ENCODE data around the gene ZNF480. TPM values are rescaled to one million over a fixed set of nuclear protein-coding genes. Genes with fewer than 3 reads are reported as not detected.
"Not testable (repeated sequence)": the region's sequence is repeated elsewhere in the genome, so short reads cannot be mapped to it uniquely, and the experiment has no call there.

Gene ZNF480
- polyA plus RNA-seq, 4 donors: 4.0 to 13.1 (median 6.0) TPM

- 83 to 98% (median 88%) methylated on average over 5 of the region's 5 CpGs for WGBS, 3 donors
- Histone ChIP-seq H3K4me3 (ENCODE audit: low read depth in 1 of 3, low read length in 3 of 3) (no peak overlapping the region), H3K36me3 (ENCODE audit: control insufficient read depth in 3 of 3, insufficient read depth in 2 of 3, low read depth in 1 of 3, low read length in 3 of 3) (peaks cover 0 to 33% (median 2%) of the 10 kb centered on the region in 3 donors), H3K4me1 (ENCODE audit: control insufficient read depth in 3 of 3, insufficient read depth in 2 of 3, low read depth in 1 of 3, low read length in 2 of 3) (peaks cover 0 to 2% (median 0%) of the 10 kb centered on the region in 3 donors), H3K27ac (ENCODE audit: low read depth in 1 of 3, low read length in 2 of 3) (no peak overlapping the region), H3K27me3 (ENCODE audit: control insufficient read depth in 3 of 3, insufficient read depth in 3 of 3, low read length in 3 of 3) (no peaks in the 10 kb centered on the region), H3K9me3 (ENCODE audit: control insufficient read depth in 2 of 2, insufficient read depth in 1 of 2, low read depth in 1 of 2, low read length in 1 of 2) (peaks cover 0 to 54% of the 10 kb centered on the region in 2 donors)
- DNase-seq (no peak), FAIRE-seq (no peak)
Measured at GRCh38 chr19:52274191-52274590, 22.8 kb upstream of the ZNF480 start.

GRCh38 chr19:52275988-52276387 is 21.0 kb upstream of the ZNF480 start:
- H3K36me3 ChIP-seq (ENCODE audit: control insufficient read depth in 3 of 3, insufficient read depth in 2 of 3, low read depth in 1 of 3, low read length in 3 of 3): peaks cover 0 to 34% (median 2%) of the 10 kb centered on the region in 3 donors
- DNase-seq (no peak), FAIRE-seq (no peak)
- H3K27me3 ChIP-seq (ENCODE audit: control insufficient read depth in 3 of 3, insufficient read depth in 3 of 3, low read length in 3 of 3): no peaks in the 10 kb centered on the region
- peaks cover 0 to 65% of the 10 kb centered on the region in 2 donors for H3K9me3 ChIP-seq (ENCODE audit: control insufficient read depth in 2 of 2, insufficient read depth in 1 of 2, low read depth in 1 of 2, low read length in 1 of 2)
- 90 to 97% (median 93%) methylated on average over 5 of the region's 5 CpGs for WGBS, 3 donors
- H3K27ac ChIP-seq (ENCODE audit: low read depth in 1 of 3, low read length in 2 of 3): no peak overlapping the region
- H3K4me3 ChIP-seq (ENCODE audit: low read depth in 1 of 3, low read length in 3 of 3): no peak overlapping the region
- H3K4me1 ChIP-seq (ENCODE audit: control insufficient read depth in 3 of 3, insufficient read depth in 2 of 3, low read depth in 1 of 3, low read length in 2 of 3): no peaks in the 10 kb centered on the region

DNA sequence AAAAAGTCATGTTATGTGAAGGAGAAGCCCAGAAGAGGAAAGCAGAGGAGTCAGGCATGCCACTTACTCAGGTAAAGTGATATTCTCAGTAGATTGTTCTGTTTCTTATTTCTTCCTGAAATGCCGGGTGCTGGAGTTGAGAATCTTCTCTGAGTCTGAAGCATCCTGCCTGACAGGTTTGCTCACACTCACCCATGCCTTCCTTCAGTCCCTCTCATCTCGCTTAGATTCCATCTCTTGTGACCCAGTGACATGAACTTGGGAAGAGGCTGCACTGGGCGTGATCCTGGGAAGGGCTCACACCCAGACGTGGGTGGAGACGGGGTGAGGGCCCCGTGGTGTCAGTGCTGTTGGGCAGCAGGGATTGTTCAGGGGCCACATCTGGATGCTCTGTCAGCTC is 19.5 kb upstream of the ZNF480 start:
- Histone ChIP-seq H3K36me3 (ENCODE audit: control insufficient read depth in 3 of 3, insufficient read depth in 2 of 3, low read depth in 1 of 3, low read length in 3 of 3) (peaks cover 0 to 36% (median 5%) of the 10 kb centered on the region in 3 donors), H3K27ac (ENCODE audit: low read depth in 1 of 3, low read length in 2 of 3) (no peak overlapping the region), H3K27me3 (ENCODE audit: control insufficient read depth in 3 of 3, insufficient read depth in 3 of 3, low read length in 3 of 3) (no peaks in the 10 kb centered on the region), H3K9me3 (ENCODE audit: control insufficient read depth in 2 of 2, insufficient read depth in 1 of 2, low read depth in 1 of 2, low read length in 1 of 2) (peaks cover 0 to 71% of the 10 kb centered on the region in 2 donors), H3K4me1 (ENCODE audit: control insufficient read depth in 3 of 3, insufficient read depth in 2 of 3, low read depth in 1 of 3, low read length in 2 of 3) (no peaks in the 10 kb centered on the region), H3K4me3 (ENCODE audit: low read depth in 1 of 3, low read length in 3 of 3) (no peak overlapping the region)
- 92 to 95% (median 93%) methylated on average over 6 of the region's 6 CpGs for WGBS, 3 donors
- DNase-seq (no peak), FAIRE-seq (no peak)

- no peak overlapping the region for H3K4me3 ChIP-seq (ENCODE audit: low read depth in 1 of 3, low read length in 3 of 3)
- peaks cover 18 to 58% (median 57%) of the 10 kb centered on the region in 3 donors for H3K36me3 ChIP-seq (ENCODE audit: control insufficient read depth in 3 of 3, insufficient read depth in 2 of 3, low read depth in 1 of 3, low read length in 3 of 3)
- FAIRE-seq (no peak), DNase-seq (no peak)
- 90 to 98% (median 95%) methylated on average over 6 of the region's 6 CpGs for WGBS, 3 donors
- H3K9me3 ChIP-seq (ENCODE audit: control insufficient read depth in 2 of 2, insufficient read depth in 1 of 2, low read depth in 1 of 2, low read length in 1 of 2): peaks cover 0 to 53% of the 10 kb centered on the region in 2 donors
- no peaks in the 10 kb centered on the region for H3K27me3 ChIP-seq (ENCODE audit: control insufficient read depth in 3 of 3, insufficient read depth in 3 of 3, low read length in 3 of 3)
- no peaks in the 10 kb centered on the region for H3K4me1 ChIP-seq (ENCODE audit: control insufficient read depth in 3 of 3, insufficient read depth in 2 of 3, low read depth in 1 of 3, low read length in 2 of 3)
- no peak overlapping the region for H3K27ac ChIP-seq (ENCODE audit: low read depth in 1 of 3, low read length in 2 of 3)
Measured at GRCh38 chr19:52286256-52286655, 10.7 kb upstream of the ZNF480 start.

DNA sequence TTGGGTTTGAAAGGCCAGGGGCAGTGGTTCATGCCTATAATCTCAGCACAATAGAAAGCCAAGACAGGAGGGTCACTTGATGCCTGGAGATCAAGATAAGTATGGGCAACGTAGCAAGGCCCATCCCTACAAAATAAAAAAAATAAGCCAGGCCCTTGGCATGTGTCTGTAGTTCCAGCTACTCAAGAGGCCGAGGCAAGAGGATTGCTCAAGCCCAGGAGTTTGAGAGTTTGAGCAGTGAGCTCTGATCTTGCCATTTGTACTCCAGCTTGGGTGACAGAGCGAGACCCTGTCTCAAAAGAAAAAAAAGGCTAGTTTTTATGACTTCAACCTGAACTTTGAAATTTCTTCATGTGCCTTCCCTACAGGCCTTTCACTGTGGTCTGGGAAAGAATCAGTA is 5.2 kb upstream of the ZNF480 start:
- Histone ChIP-seq H3K27ac (ENCODE audit: low read depth in 1 of 3, low read length in 2 of 3) (no peak overlapping the region), H3K4me1 (ENCODE audit: control insufficient read depth in 3 of 3, insufficient read depth in 2 of 3, low read depth in 1 of 3, low read length in 2 of 3) (no peaks in the 10 kb centered on the region), H3K9me3 (ENCODE audit: control insufficient read depth in 2 of 2, insufficient read depth in 1 of 2, low read depth in 1 of 2, low read length in 1 of 2) (peaks cover 0 to 45% of the 10 kb centered on the region in 2 donors), H3K36me3 (ENCODE audit: control insufficient read depth in 3 of 3, insufficient read depth in 2 of 3, low read depth in 1 of 3, low read length in 3 of 3) (peaks cover 0 to 25% (median 23%) of the 10 kb centered on the region in 3 donors), H3K4me3 (ENCODE audit: low read depth in 1 of 3, low read length in 3 of 3) (no peak overlapping the region), H3K27me3 (ENCODE audit: control insufficient read depth in 3 of 3, insufficient read depth in 3 of 3, low read length in 3 of 3) (no peaks in the 10 kb centered on the region)
- 89 to 93% (median 92%) methylated on average over 3 of the region's 3 CpGs for WGBS, 3 donors
- DNase-seq: no peak
- FAIRE-seq: no peak

DNA sequence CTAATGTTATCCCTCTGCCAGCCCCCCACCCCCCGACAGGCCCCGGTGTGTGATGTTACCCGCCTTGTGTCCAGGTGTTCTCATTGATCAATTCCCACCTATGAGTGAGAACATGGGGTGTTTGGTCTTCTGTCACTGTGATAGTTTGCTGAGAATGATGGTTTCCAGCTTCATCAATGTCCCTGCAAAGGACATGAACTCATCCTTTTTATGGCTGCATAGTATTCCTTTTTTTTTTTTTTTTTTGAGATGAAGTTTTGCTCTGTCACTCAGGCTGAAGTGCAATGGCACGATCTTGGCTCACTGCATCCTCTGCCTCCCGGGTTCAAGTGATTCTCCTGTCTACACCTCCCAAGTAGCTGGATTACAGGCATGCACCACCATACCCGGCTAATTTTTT is 4.0 kb upstream of the ZNF480 start:
- H3K27ac ChIP-seq (ENCODE audit: low read depth in 1 of 3, low read length in 2 of 3); DNase-seq; FAIRE-seq; H3K4me1 ChIP-seq (ENCODE audit: control insufficient read depth in 3 of 3, insufficient read depth in 2 of 3, low read depth in 1 of 3, low read length in 2 of 3); H3K4me3 ChIP-seq (ENCODE audit: low read depth in 1 of 3, low read length in 3 of 3); H3K27me3 ChIP-seq (ENCODE audit: control insufficient read depth in 3 of 3, insufficient read depth in 3 of 3, low read length in 3 of 3): not testable (repeated sequence)
- 98 to 99% (median 98%) methylated on average over 6 of the region's 6 CpGs for WGBS, 3 donors
- Histone ChIP-seq H3K36me3 (ENCODE audit: control insufficient read depth in 3 of 3, insufficient read depth in 2 of 3, low read depth in 1 of 3, low read length in 3 of 3) (peaks cover 0 to 23% (median 21%) of the 10 kb centered on the region in 3 donors), H3K9me3 (ENCODE audit: control insufficient read depth in 2 of 2, insufficient read depth in 1 of 2, low read depth in 1 of 2, low read length in 1 of 2) (peaks cover 0 to 41% of the 10 kb centered on the region in 2 donors)

DNA sequence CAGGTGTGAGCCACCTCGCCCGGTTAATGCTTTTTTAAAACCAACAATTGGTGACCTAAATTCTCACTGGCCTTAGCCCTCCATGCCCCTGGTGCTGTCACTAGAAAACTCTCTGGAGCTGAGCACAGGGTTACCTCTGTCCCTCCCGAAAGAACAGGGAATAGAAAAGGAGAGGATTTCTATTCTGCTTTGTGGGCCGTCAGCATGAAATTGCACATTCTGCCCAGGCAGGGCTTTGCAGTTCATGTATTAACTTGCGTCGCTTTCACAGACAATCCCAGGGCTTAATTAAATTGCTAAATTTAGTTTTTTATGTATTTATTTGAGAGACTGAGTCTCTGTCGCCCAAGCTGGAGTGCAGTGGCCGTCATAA is 583 bp upstream of the ZNF480 start:
- no peak for FAIRE-seq
- 9 to 24% (median 10%) methylated on average over 8 of the region's 8 CpGs for WGBS, 3 donors
- H3K9me3 ChIP-seq (ENCODE audit: control insufficient read depth in 2 of 2, insufficient read depth in 1 of 2, low read depth in 1 of 2, low read length in 1 of 2): peaks cover 0 to 45% of the 10 kb centered on the region in 2 donors
- peaks cover 0 to 2% (median 0%) of the 10 kb centered on the region in 3 donors for H3K4me1 ChIP-seq (ENCODE audit: control insufficient read depth in 3 of 3, insufficient read depth in 2 of 3, low read depth in 1 of 3, low read length in 2 of 3)
- peak overlapping the region; percentile 43 to 78 (median 78) for H3K4me3 ChIP-seq (ENCODE audit: low read depth in 1 of 3, low read length in 3 of 3)
- H3K36me3 ChIP-seq (ENCODE audit: control insufficient read depth in 3 of 3, insufficient read depth in 2 of 3, low read depth in 1 of 3, low read length in 3 of 3): peaks cover 6 to 22% (median 13%) of the 10 kb centered on the region in 3 donors
- H3K27me3 ChIP-seq (ENCODE audit: control insufficient read depth in 3 of 3, insufficient read depth in 3 of 3, low read length in 3 of 3): no peaks in the 10 kb centered on the region
- peak overlapping the region; percentile 66 to 74 (median 73) for H3K27ac ChIP-seq (ENCODE audit: low read depth in 1 of 3, low read length in 2 of 3)
- DNase-seq: no peak

DNA sequence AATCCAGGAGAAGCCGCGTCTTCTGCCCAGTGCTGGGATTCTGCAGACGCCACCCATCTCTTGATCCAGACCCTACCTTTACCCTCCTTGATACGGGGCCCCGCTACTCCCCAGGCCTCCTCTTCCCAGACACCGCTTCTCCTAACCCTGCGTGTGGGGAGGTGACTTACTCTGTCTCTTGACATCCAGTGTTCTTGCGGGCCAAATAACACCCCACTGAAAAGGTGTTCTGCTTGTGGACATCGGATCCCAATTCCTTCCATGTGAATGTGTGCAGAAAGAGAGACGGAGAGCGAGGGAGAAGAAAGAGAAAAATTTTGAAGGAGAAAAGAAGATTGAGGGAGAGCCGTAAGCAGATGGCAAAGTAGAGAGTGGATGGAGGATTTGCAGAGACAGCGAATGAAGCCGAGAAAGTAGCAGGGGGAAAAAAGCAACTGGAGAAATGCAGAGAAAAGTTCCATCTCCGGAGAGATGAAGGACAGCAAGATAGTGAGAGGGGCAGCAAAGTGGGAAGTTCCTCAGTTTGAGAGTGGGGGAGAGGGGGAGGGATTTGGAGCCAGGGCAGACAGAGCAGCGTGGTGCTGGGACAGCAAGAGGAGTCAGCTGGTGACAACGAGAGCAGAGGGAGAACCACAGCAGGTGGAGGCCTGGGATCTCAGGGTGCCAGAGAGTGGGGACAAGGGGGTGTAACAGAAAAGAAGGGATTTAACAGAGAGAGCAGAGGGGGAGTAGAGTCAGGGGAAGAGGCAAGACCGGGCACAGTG is 814 bp downstream of the ZNF480 start:
- WGBS, 3 donors: 17 to 37% (median 37%) methylated on average over 18 of the region's 18 CpGs

More for the DNA sequence above, 814 bp downstream of the ZNF480 start:
- peaks cover 0 to 2% (median 0%) of the 10 kb centered on the region in 3 donors for H3K4me1 ChIP-seq (ENCODE audit: control insufficient read depth in 3 of 3, insufficient read depth in 2 of 3, low read depth in 1 of 3, low read length in 2 of 3)
- H3K4me3 ChIP-seq (ENCODE audit: low read depth in 1 of 3, low read length in 3 of 3): peak overlapping the region; percentile 63 to 99 (median 69)
- H3K36me3 ChIP-seq (ENCODE audit: control insufficient read depth in 3 of 3, insufficient read depth in 2 of 3, low read depth in 1 of 3, low read length in 3 of 3): peaks cover 16 to 26% (median 22%) of the 10 kb centered on the region in 3 donors
- no peak for DNase-seq
- H3K9me3 ChIP-seq (ENCODE audit: control insufficient read depth in 2 of 2, insufficient read depth in 1 of 2, low read depth in 1 of 2, low read length in 1 of 2): peaks cover 3 to 43% of the 10 kb centered on the region in 2 donors
- no peak for FAIRE-seq
- H3K27ac ChIP-seq (ENCODE audit: low read depth in 1 of 3, low read length in 2 of 3): peak overlapping the region; percentile 81 to 98 (median 95)
- no peaks in the 10 kb centered on the region for H3K27me3 ChIP-seq (ENCODE audit: control insufficient read depth in 3 of 3, insufficient read depth in 3 of 3, low read length in 3 of 3)

Measured in small intestine (tissue), 7 donors.